ENCODE data around the gene FHIP2A.

DNA sequence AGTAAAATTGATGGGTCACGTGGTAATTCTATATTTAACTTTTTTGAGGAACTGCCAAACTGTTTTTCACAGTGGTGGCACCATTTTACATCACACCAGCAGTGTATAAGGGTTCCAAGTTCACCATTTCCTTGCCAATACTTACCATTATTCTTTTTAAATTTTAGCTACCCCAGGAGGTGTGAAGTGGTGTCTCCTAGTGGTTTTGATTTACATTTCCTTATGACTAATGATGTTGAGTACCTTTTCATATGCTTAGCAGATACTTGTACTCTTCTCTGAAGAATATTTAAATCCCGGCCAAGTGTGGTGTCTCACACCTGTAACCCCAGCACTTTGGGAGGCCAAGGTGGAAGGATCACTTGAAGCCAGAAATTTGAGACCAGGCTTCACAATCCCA, 28.5 kb downstream of the FHIP2A start:
- TF ChIP-seq EP300 (IDR thresholded peaks at IDR 0.05) (no peak), POLR2A (IDR thresholded peaks at IDR 0.05) (no peak)
- TF ChIP-seq, protein P1, sequence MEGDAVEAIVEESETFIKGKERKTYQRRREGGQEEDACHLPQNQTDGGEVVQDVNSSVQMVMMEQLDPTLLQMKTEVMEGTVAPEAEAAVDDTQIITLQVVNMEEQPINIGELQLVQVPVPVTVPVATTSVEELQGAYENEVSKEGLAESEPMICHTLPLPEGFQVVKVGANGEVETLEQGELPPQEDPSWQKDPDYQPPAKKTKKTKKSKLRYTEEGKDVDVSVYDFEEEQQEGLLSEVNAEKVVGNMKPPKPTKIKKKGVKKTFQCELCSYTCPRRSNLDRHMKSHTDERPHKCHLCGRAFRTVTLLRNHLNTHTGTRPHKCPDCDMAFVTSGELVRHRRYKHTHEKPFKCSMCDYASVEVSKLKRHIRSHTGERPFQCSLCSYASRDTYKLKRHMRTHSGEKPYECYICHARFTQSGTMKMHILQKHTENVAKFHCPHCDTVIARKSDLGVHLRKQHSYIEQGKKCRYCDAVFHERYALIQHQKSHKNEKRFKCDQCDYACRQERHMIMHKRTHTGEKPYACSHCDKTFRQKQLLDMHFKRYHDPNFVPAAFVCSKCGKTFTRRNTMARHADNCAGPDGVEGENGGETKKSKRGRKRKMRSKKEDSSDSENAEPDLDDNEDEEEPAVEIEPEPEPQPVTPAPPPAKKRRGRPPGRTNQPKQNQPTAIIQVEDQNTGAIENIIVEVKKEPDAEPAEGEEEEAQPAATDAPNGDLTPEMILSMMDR (IDR thresholded peaks at IDR 0.05): no peak
